Activated naive CD8-positive, alpha-beta T cell treated with anti-CD3 and anti-CD28 coated beads for 36 hours (primary cell): ENCODE results near the gene ERI2. TPM values are rescaled to one million over a fixed set of nuclear protein-coding genes. Genes with fewer than 3 reads are reported as not detected.
"Not testable (repeated sequence)": the region's sequence is repeated elsewhere in the genome, so short reads cannot be mapped to it uniquely, and the experiment has no call there.

Experiments used
- DNase-seq: peaks from one replicate; pipeline ENCODE4 v3.0.0; 2021
- H3K27ac Mint-ChIP-seq: one replicate; pipeline ENCODE4 v1.8.0; 2022; ENCODE audit warnings: mild to moderate bottlenecking, moderate library complexity, mixed read lengths
- H3K27me3 Mint-ChIP-seq: one replicate; pipeline ENCODE4 v1.8.0; 2022; ENCODE audit warnings: mild to moderate bottlenecking, mixed read lengths
- H3K36me3 Mint-ChIP-seq: one replicate; pipeline ENCODE4 v1.8.0; 2021; ENCODE audit warnings: mild to moderate bottlenecking, mixed read lengths
- H3K4me1 Mint-ChIP-seq: one replicate; pipeline ENCODE4 v1.8.0; 2021; ENCODE audit warnings: mixed read lengths
- H3K4me3 Mint-ChIP-seq: one replicate; pipeline ENCODE4 v1.8.0; 2022; ENCODE audit warnings: mild to moderate bottlenecking, moderate library complexity, mixed read lengths
- H3K9me3 Mint-ChIP-seq: one replicate; pipeline ENCODE4 v1.8.0; 2022; ENCODE audit warnings: mixed read lengths
- total RNA-seq, 2 experiments: library from RNA; stranded (reverse); gene quantifications; one replicate each; pipeline ENCODE4 v1.2.3, GENCODE V29; 2021

ERI2 gene
- total RNA-seq, 2 experiments from 2014 or later: 22.6 to 25.1 TPM

GRCh38 chr16:20799599-20799998, 6.7 kb downstream of the ERI2 start:
- no peak overlapping the region for H3K27ac Mint-ChIP-seq
- peaks cover 9% of the 10 kb centered on the region for H3K4me1 Mint-ChIP-seq
- H3K36me3 Mint-ChIP-seq: peaks cover 15% of the 10 kb centered on the region
- H3K27me3 Mint-ChIP-seq: no peaks in the 10 kb centered on the region
- no peak overlapping the region for H3K4me3 Mint-ChIP-seq
- no peaks in the 10 kb centered on the region for H3K9me3 Mint-ChIP-seq
- DNase-seq: no peak

GRCh38 chr16:20798364-20798763, 7.9 kb downstream of the ERI2 start:
- no peak overlapping the region for H3K27ac Mint-ChIP-seq

DNA sequence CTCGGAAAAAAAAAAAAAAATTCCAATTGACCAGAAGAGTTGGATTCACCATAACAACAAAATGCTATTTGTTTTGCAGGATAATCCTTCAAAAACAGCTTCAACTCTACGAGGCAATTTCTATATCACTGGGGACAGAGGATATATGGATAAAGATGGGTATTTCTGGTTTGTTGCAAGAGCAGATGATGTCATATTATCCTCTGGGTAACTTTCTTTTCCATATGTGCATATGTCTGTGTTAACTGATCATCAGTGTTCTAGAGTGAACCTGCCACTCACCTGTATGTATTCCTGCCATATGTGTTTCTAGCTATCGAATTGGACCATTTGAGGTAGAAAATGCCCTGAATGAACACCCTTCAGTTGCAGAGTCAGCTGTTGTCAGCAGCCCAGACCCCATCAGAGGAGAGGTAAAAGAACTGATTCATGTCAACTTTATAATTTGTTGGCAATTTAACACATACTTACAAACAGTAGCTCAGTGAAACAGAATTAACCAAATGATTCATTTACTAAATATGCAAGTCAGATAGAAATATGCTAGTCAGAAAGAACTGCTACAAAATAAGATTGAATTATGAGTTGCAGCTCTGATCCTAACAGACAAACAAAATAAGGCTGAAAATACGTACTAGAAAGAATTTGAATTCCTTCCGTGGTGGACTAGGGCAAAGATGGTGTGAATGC, 14.2 kb downstream of the ERI2 start:
- Mint-ChIP-seq H3K9me3 (no peaks in the 10 kb centered on the region), H3K27ac (no peak overlapping the region), H3K27me3 (no peaks in the 10 kb centered on the region), H3K4me3 (no peak overlapping the region), H3K36me3 (peaks cover 3% of the 10 kb centered on the region), H3K4me1 (no peaks in the 10 kb centered on the region)
- no peak for DNase-seq

More at GRCh38 chr16:20798364-20798763, 7.9 kb downstream of the ERI2 start:
- Mint-ChIP-seq H3K27me3 (no peaks in the 10 kb centered on the region), H3K4me3 (no peak overlapping the region), H3K36me3 (peaks cover 15% of the 10 kb centered on the region), H3K9me3 (no peaks in the 10 kb centered on the region), H3K4me1 (peaks cover 9% of the 10 kb centered on the region)
- DNase-seq: no peak

GRCh38 chr16:20789130-20789529, 17.1 kb downstream of the ERI2 start:
- no peak overlapping the region for H3K27ac Mint-ChIP-seq
- H3K9me3 Mint-ChIP-seq: no peaks in the 10 kb centered on the region
- H3K27me3 Mint-ChIP-seq: no peaks in the 10 kb centered on the region

DNA sequence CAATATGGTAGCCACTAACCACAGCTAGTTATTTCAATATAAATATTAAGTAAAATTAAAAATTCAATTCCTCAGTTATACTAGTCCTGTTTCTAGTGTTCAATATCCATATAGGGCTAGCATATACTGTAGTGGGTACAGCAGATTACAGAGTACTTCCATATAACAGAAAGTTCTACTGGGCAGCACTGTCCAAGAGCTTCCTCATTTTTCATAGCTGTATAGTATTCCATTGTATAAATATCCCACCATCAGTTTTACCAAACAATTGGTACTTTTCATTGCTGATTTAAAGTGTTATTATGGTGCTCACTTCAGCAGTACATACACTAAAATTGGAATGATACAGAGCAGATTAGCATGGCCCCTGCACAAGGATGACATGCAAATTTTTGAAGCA, 22.1 kb downstream of the ERI2 start:
- Mint-ChIP-seq H3K36me3 (no peaks in the 10 kb centered on the region), H3K9me3 (no peaks in the 10 kb centered on the region), H3K4me1 (no peaks in the 10 kb centered on the region), H3K4me3 (no peak overlapping the region), H3K27me3 (no peaks in the 10 kb centered on the region), H3K27ac (no peak overlapping the region)
- DNase-seq: no peak

More at GRCh38 chr16:20789130-20789529, 17.1 kb downstream of the ERI2 start:
- no peaks in the 10 kb centered on the region for H3K4me1 Mint-ChIP-seq
- H3K36me3 Mint-ChIP-seq: no peaks in the 10 kb centered on the region
- no peak overlapping the region for H3K4me3 Mint-ChIP-seq
- no peak for DNase-seq

- H3K27me3 Mint-ChIP-seq: no peaks in the 10 kb centered on the region
- no peaks in the 10 kb centered on the region for H3K9me3 Mint-ChIP-seq
- DNase-seq: no peak
- no peaks in the 10 kb centered on the region for H3K4me1 Mint-ChIP-seq
- H3K27ac Mint-ChIP-seq: no peak overlapping the region
- peaks cover 2% of the 10 kb centered on the region for H3K36me3 Mint-ChIP-seq
- H3K4me3 Mint-ChIP-seq: no peak overlapping the region
Observed at GRCh38 chr16:20782470-20782869, 23.8 kb downstream of the ERI2 start.

- no peaks in the 10 kb centered on the region for H3K4me1 Mint-ChIP-seq
- peaks cover 2% of the 10 kb centered on the region for H3K36me3 Mint-ChIP-seq
- no peak overlapping the region for H3K4me3 Mint-ChIP-seq
- DNase-seq: no peak
- H3K9me3 Mint-ChIP-seq: no peaks in the 10 kb centered on the region
- H3K27me3 Mint-ChIP-seq: no peaks in the 10 kb centered on the region
- no peak overlapping the region for H3K27ac Mint-ChIP-seq
Observed at GRCh38 chr16:20781697-20782096, 24.6 kb downstream of the ERI2 start.

DNA sequence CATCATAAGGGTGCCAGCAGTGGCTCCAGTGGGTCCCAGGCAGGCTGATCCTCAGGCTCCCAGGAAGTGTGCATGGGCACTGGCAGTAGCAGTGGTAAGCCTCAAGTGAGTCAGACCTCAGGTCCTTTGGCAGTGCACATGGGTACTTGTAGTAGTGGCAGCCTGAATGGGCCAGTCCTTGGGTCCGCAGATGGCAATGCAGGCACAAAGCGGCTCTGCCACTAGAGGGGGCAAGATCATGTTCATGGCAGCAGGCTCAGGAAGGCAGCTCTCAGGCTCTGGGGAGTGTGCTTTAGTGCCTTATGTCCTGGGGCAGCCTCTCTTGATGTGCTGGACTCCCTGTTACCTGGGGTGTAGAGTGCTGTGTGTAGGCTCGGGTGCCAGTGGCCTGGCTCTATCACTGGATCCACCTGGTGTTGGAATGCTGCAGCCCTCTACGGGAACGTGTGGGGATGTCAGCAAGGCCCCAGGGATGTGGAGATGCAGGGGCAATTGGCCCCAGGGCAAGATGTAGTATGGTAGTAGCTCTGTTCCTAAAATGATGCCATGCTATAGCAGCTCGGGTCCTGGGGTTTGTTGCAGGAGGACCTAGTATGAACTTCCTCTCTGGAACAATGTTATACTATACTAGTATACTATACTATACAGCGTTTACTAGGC, 31.4 kb downstream of the ERI2 start:
- H3K4me1 Mint-ChIP-seq: no peaks in the 10 kb centered on the region
- no peaks in the 10 kb centered on the region for H3K27me3 Mint-ChIP-seq
- no peak overlapping the region for H3K4me3 Mint-ChIP-seq
- H3K27ac Mint-ChIP-seq: no peak overlapping the region
- H3K36me3 Mint-ChIP-seq: peaks cover 7% of the 10 kb centered on the region
- H3K9me3 Mint-ChIP-seq: no peaks in the 10 kb centered on the region
- DNase-seq: peak; percentile 60

- H3K4me3 Mint-ChIP-seq: no peak overlapping the region
- H3K27ac Mint-ChIP-seq: no peak overlapping the region
- H3K36me3 Mint-ChIP-seq: peaks cover 7% of the 10 kb centered on the region
- no peaks in the 10 kb centered on the region for H3K4me1 Mint-ChIP-seq
- H3K9me3 Mint-ChIP-seq: no peaks in the 10 kb centered on the region
- no peaks in the 10 kb centered on the region for H3K27me3 Mint-ChIP-seq
- DNase-seq: no peak
Observed at GRCh38 chr16:20773679-20774078, 32.6 kb downstream of the ERI2 start.

DNA sequence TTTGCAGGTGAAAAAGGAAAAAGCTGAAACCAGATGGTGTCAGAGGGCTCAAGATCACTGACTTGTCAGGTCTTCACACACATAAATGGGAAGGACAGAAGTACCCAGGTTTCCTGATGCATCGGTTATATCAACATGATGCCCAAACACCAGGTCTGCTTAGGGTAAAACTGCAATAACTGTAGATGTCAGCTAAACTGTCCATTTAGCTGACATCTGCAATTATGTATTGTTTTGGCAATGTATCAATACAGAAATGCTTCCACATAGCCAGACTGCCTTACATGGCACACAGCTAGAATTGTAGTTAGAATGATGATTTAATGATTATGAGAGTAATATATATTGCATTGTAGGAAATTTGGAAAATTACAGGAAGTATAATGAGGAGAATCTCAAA, 37.5 kb downstream of the ERI2 start:
- Mint-ChIP-seq H3K27me3 (no peaks in the 10 kb centered on the region), H3K9me3 (no peaks in the 10 kb centered on the region), H3K4me3 (no peak overlapping the region), H3K4me1 (peaks cover 13% of the 10 kb centered on the region), H3K36me3 (peaks cover 5% of the 10 kb centered on the region), H3K27ac (no peak overlapping the region)
- DNase-seq: no peak

- Mint-ChIP-seq H3K4me3 (no peak overlapping the region), H3K27ac (no peak overlapping the region), H3K9me3 (no peaks in the 10 kb centered on the region), H3K27me3 (no peaks in the 10 kb centered on the region), H3K36me3 (peaks cover 5% of the 10 kb centered on the region), H3K4me1 (peaks cover 18% of the 10 kb centered on the region)
- DNase-seq: no peak
Observed at GRCh38 chr16:20768121-20768520, 38.2 kb downstream of the ERI2 start.

DNA sequence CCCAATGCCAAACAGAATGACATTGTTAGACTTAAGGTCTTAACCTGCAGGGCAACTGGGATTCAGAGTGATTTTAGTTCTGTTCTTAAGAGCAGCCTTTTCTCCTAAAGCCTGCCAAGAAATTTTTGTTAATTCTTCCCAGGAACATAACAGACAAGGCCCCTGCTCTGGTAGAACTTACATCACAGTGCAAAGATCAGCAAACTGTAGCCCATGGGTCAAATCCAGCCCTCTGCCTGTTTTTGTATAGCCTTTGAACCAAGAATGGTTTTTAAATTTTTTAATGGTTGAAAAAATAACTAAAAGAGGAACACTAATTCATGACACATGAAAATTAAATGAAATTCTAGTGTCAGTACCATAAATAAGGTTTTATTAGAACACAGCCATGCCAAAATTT, 38.7 kb downstream of the ERI2 start:
- Mint-ChIP-seq H3K4me1 (peaks cover 19% of the 10 kb centered on the region), H3K27me3 (no peaks in the 10 kb centered on the region), H3K9me3 (no peaks in the 10 kb centered on the region), H3K27ac (no peak overlapping the region), H3K36me3 (peaks cover 7% of the 10 kb centered on the region), H3K4me3 (no peak overlapping the region)
- no peak for DNase-seq

DNA sequence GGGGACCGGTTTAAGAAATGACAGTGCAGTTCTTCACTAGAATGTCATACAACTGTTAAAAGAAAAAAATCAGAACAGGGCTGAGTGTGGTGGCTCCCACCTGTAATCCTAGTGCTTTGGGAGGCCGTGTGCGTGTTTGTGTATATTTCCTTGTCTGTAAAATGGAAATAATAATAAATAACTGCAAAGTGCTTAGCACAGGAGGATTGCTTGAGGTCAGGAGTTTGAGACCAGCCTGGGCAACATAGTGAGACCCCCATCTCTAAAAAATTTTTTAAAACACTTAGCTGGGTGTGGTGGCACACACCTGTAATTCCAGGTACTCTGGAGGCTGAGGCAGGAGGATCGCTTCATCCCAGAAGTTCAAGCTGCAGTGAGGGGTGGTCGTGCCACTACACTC, 40.0 kb downstream of the ERI2 start:
- Mint-ChIP-seq H3K27ac (no peak overlapping the region), H3K4me1 (peaks cover 19% of the 10 kb centered on the region), H3K36me3 (peaks cover 16% of the 10 kb centered on the region), H3K9me3 (peaks cover 5% of the 10 kb centered on the region), H3K4me3 (no peak overlapping the region), H3K27me3 (no peaks in the 10 kb centered on the region)
- DNase-seq: no peak

- Mint-ChIP-seq H3K4me3 (no peak overlapping the region), H3K9me3 (peaks cover 5% of the 10 kb centered on the region), H3K36me3 (peaks cover 16% of the 10 kb centered on the region), H3K4me1 (peaks cover 19% of the 10 kb centered on the region), H3K27ac (no peak overlapping the region), H3K27me3 (no peaks in the 10 kb centered on the region)
- no peak for DNase-seq
Observed at GRCh38 chr16:20765732-20766131, 40.5 kb downstream of the ERI2 start.

GRCh38 chr16:20764448-20764847, 41.8 kb downstream of the ERI2 start:
- DNase-seq, H3K9me3 Mint-ChIP-seq, H3K27ac Mint-ChIP-seq, H3K4me3 Mint-ChIP-seq, H3K27me3 Mint-ChIP-seq: not testable (repeated sequence)
- peaks cover 19% of the 10 kb centered on the region for H3K4me1 Mint-ChIP-seq
- peaks cover 19% of the 10 kb centered on the region for H3K36me3 Mint-ChIP-seq
